ENCODE measurements around the gene PRSS35. TPM values are rescaled to one million over a fixed set of nuclear protein-coding genes. Genes with fewer than 3 reads are reported as not detected.
"Not testable (repeated sequence)": the region's sequence is repeated elsewhere in the genome, so short reads cannot be mapped to it uniquely, and the experiment has no call there.

The PRSS35 gene
- total RNA-seq, 1 donor from 2014 or later, result 1.3 TPM

GRCh38 chr6:83476971-83477370 is 35.4 kb upstream of the PRSS35 start:
- no peaks in the 10 kb centered on the region for H3K36me3 Mint-ChIP-seq (ENCODE audit: low read depth, unreplicated experiment)
- H3K27me3 Mint-ChIP-seq (ENCODE audit: unreplicated experiment), result no peaks in the 10 kb centered on the region
- DNase-seq (ENCODE audit: low spot score), result no peak
- no peak overlapping the region for H3K4me3 Mint-ChIP-seq (ENCODE audit: unreplicated experiment)
- TF ChIP-seq CTCF (IDR thresholded peaks at IDR 0.05; ENCODE audit: unreplicated experiment), result no peak
- no peaks in the 10 kb centered on the region for H3K9me3 Mint-ChIP-seq (ENCODE audit: unreplicated experiment)
- H3K4me1 Mint-ChIP-seq (ENCODE audit: unreplicated experiment), result peaks cover 17% of the 10 kb centered on the region
- H3K27ac Mint-ChIP-seq (ENCODE audit: unreplicated experiment), result no peak overlapping the region

- H3K36me3 Mint-ChIP-seq (ENCODE audit: low read depth, unreplicated experiment), result no peaks in the 10 kb centered on the region
- no peaks in the 10 kb centered on the region for H3K27me3 Mint-ChIP-seq (ENCODE audit: unreplicated experiment)
- DNase-seq (ENCODE audit: low spot score), result no peak
- H3K9me3 Mint-ChIP-seq (ENCODE audit: unreplicated experiment), result no peaks in the 10 kb centered on the region
- no peaks in the 10 kb centered on the region for H3K4me1 Mint-ChIP-seq (ENCODE audit: unreplicated experiment)
- no peak overlapping the region for H3K4me3 Mint-ChIP-seq (ENCODE audit: unreplicated experiment)
- TF ChIP-seq CTCF (IDR thresholded peaks at IDR 0.05; ENCODE audit: unreplicated experiment), result no peak
- no peak overlapping the region for H3K27ac Mint-ChIP-seq (ENCODE audit: unreplicated experiment)
These were observed 32.9 kb upstream of the PRSS35 start for GRCh38 chr6:83479389-83479788.

- Mint-ChIP-seq H3K36me3 (ENCODE audit: low read depth, unreplicated experiment) (no peaks in the 10 kb centered on the region), H3K4me1 (ENCODE audit: unreplicated experiment) (no peaks in the 10 kb centered on the region), H3K27me3 (ENCODE audit: unreplicated experiment) (no peaks in the 10 kb centered on the region), H3K4me3 (ENCODE audit: unreplicated experiment) (no peak overlapping the region), H3K27ac (ENCODE audit: unreplicated experiment) (no peak overlapping the region), H3K9me3 (ENCODE audit: unreplicated experiment) (no peaks in the 10 kb centered on the region)
- DNase-seq (ENCODE audit: low spot score), result no peak
- no peak for TF ChIP-seq CTCF (IDR thresholded peaks at IDR 0.05; ENCODE audit: unreplicated experiment)
These were observed 31.9 kb upstream of the PRSS35 start for GRCh38 chr6:83480470-83480869.

- H3K27ac Mint-ChIP-seq (ENCODE audit: unreplicated experiment); DNase-seq (ENCODE audit: low spot score); H3K36me3 Mint-ChIP-seq (ENCODE audit: low read depth, unreplicated experiment); H3K4me3 Mint-ChIP-seq (ENCODE audit: unreplicated experiment); H3K4me1 Mint-ChIP-seq (ENCODE audit: unreplicated experiment); H3K27me3 Mint-ChIP-seq (ENCODE audit: unreplicated experiment); H3K9me3 Mint-ChIP-seq (ENCODE audit: unreplicated experiment): not testable (repeated sequence)
These were observed 30.4 kb upstream of the PRSS35 start for GRCh38 chr6:83481938-83482337.

- TF ChIP-seq CTCF (IDR thresholded peaks at IDR 0.05; ENCODE audit: unreplicated experiment), result no peak
- Mint-ChIP-seq H3K36me3 (ENCODE audit: low read depth, unreplicated experiment) (no peaks in the 10 kb centered on the region), H3K27ac (ENCODE audit: unreplicated experiment) (no peak overlapping the region), H3K4me3 (ENCODE audit: unreplicated experiment) (no peak overlapping the region), H3K4me1 (ENCODE audit: unreplicated experiment) (no peaks in the 10 kb centered on the region), H3K27me3 (ENCODE audit: unreplicated experiment) (no peaks in the 10 kb centered on the region), H3K9me3 (ENCODE audit: unreplicated experiment) (no peaks in the 10 kb centered on the region)
- no peak for DNase-seq (ENCODE audit: low spot score)
These were observed 23.9 kb upstream of the PRSS35 start for GRCh38 chr6:83488448-83488847.

- Mint-ChIP-seq H3K4me3 (ENCODE audit: unreplicated experiment) (no peak overlapping the region), H3K4me1 (ENCODE audit: unreplicated experiment) (no peaks in the 10 kb centered on the region), H3K27me3 (ENCODE audit: unreplicated experiment) (no peaks in the 10 kb centered on the region), H3K9me3 (ENCODE audit: unreplicated experiment) (no peaks in the 10 kb centered on the region), H3K27ac (ENCODE audit: unreplicated experiment) (no peak overlapping the region), H3K36me3 (ENCODE audit: low read depth, unreplicated experiment) (no peaks in the 10 kb centered on the region)
- no peak for TF ChIP-seq CTCF (IDR thresholded peaks at IDR 0.05; ENCODE audit: unreplicated experiment)
- DNase-seq (ENCODE audit: low spot score), result no peak
These were observed 23.5 kb upstream of the PRSS35 start for GRCh38 chr6:83488861-83489260.

All from endothelial cell (in vitro differentiated cells).